MG63 (cell line): ENCODE data around the gene NTN1. TPM values are rescaled to one million over a fixed set of nuclear protein-coding genes. Genes with fewer than 3 reads are reported as not detected.
"Not testable (repeated sequence)": the region's sequence is repeated elsewhere in the genome, so short reads cannot be mapped to it uniquely, and the experiment has no call there.

Source experiments
- DNase-seq: peaks from one replicate; pipeline ENCODE4 v3.0.0-alpha.2; 2020
- H3K27me3 ChIP-seq: fragments of 250-450 bp; sonication (Bioruptor Pico); 2 replicates; pipeline ENCODE4 v1.5.1; 2020; ENCODE audit warnings: mild to moderate bottlenecking, moderate library complexity
- H3K36me3 ChIP-seq: fragments of 250-450 bp; sonication (Bioruptor Pico); 2 replicates; pipeline ENCODE4 v1.5.1; 2020; ENCODE audit warnings: mild to moderate bottlenecking, moderate library complexity
- H3K4me3 ChIP-seq: fragments of 250-450 bp; sonication (Bioruptor Pico); 2 replicates; pipeline ENCODE4 v1.5.1; 2020; ENCODE audit warnings: mild to moderate bottlenecking, moderate library complexity
- H3K9me3 ChIP-seq: fragments of 250-450 bp; sonication (Bioruptor Pico); 2 replicates; pipeline ENCODE4 v1.5.1; 2020; ENCODE audit warnings: mild to moderate bottlenecking, moderate library complexity
- total RNA-seq: library from RNA; depleted of rRNA; stranded (reverse); fragments of >200 nt; shearing (Covaris generic); gene quantifications from 2 replicates; pipeline ENCODE4 v1.2.3, GENCODE V29; 2014; ENCODE audit warnings: low replicate concordance

The NTN1 gene
- total RNA-seq, 1 experiment from 2014 or later: 0.79 TPM

DNA sequence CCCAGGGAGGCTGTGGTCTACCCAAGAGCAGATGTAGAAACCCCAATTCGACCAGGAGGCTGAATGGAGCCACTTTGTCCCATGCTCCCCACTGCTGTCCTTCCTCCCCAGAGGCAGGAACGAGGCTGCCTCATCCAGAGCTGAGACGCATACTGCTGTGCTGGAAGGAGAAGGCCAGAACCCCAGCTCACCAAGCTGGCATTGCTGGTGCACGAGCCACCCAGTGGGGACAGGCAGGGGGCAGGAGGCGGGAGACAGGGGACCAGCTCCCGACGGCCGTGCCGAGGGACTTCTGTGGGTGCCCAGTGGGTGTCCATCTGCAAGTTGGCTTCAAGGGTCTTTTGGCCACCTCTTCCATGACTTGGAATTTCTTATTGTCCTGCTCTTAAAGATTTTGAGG is 66.6 kb downstream of the NTN1 start:
- DNase-seq: no peak
- Histone ChIP-seq H3K4me3 (no peak overlapping the region), H3K9me3 (no peaks in the 10 kb centered on the region), H3K36me3 (no peaks in the 10 kb centered on the region), H3K27me3 (peaks cover 6% of the 10 kb centered on the region; the same call in 1 of the 2 replicates)

DNA sequence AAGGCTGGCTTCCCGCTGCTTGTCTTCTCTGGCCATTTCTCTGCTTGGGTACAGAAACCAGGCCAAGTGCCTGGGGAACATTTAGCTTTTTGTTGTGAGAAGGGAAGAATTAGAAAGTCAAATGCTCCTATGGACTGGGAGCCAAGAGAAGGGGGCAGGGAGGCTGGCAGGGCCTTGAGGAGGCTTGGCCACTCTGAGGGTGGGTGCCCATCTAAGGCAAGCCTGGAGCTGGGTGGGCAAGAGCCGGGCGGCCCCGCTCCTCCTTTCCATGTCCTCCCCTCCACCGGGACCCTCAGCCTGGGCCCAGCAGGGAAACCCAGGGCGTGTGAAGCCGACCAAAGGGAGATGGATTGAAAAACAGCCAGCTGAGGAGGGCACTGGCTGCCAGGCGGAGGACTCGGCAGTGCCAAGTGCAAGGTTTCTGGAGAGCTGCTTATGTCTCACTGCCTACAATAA is 69.4 kb downstream of the NTN1 start:
- Histone ChIP-seq H3K9me3 (no peaks in the 10 kb centered on the region), H3K36me3 (no peaks in the 10 kb centered on the region), H3K4me3 (no peak overlapping the region), H3K27me3 (no peaks in the 10 kb centered on the region)
- peak; percentile 85 for DNase-seq

DNA sequence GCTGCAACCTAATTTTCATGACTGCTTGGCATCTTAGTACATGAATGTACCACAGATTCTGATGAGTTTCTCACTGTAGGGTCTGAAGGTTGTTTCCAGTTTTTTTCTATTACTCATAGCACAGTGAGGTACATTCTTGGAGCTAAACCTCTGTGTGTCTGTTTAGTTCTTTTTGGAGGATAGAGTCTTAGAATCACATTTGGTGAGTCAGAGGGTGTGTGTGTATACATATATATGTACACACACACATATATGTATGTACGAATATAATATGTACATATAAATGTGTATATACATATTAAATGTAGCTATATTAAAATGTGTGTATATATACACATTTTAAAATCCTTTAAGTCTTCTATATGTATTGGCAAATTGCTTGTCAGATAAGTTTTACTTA is 72.9 kb downstream of the NTN1 start:
- Histone ChIP-seq H3K27me3 (no peaks in the 10 kb centered on the region; the same call in 1 of the 2 replicates), H3K9me3 (no peaks in the 10 kb centered on the region), H3K36me3 (no peaks in the 10 kb centered on the region), H3K4me3 (no peak overlapping the region)
- DNase-seq: no peak

DNA sequence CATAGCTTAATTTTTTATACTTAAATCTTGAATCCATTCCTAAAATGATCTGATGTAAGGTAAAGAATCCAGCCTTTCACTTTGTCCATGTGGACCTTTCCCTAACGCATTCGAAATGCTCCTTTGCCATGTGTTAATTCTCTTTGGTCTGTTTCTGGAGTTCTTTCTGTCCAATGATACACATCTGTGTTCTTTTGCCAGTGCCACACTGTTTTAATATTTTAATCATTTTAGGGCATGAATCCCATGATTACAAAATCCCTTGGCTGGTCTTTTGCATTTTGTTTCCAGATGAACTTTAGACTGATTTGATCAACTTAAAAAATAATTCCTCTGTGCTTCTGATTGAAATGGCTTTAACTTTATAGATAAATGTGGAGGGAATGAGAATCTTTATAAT is 74.1 kb downstream of the NTN1 start:
- Histone ChIP-seq H3K4me3 (no peak overlapping the region), H3K27me3 (no peaks in the 10 kb centered on the region; the same call in 1 of the 2 replicates), H3K9me3 (no peaks in the 10 kb centered on the region), H3K36me3 (no peaks in the 10 kb centered on the region)
- DNase-seq: no peak

DNA sequence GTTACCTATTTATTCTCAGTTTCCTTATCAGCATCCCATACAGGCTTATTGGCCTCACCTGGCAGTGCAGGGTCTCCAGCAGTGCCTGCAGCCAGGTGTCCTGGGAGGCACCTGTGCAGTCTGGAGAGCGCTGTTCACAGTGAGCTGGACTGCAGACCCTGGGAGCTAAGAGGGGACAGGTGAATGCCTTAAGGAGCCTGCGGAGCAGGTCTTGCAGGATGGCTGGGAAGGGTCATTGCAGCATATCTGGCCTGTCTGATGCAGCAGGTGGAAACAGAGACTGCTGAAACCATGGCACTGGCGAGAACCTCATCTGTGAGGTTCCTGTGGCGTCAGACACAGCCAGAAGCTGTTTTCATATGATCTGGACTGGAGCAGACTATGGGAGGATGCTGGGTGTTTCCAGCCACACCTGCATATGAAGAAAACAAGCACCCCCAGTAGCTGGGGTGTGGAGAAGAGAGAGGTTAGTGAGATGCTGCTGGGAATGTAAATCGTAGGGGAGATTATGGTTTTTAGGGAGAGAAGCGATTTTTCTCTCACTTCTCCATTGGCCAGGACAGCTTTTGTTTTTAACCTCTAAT is 77.0 kb downstream of the NTN1 start:
- DNase-seq: no peak
- Histone ChIP-seq H3K27me3 (no peaks in the 10 kb centered on the region; the same call in 1 of the 2 replicates), H3K36me3 (no peaks in the 10 kb centered on the region), H3K4me3 (no peak overlapping the region), H3K9me3 (no peaks in the 10 kb centered on the region)

DNA sequence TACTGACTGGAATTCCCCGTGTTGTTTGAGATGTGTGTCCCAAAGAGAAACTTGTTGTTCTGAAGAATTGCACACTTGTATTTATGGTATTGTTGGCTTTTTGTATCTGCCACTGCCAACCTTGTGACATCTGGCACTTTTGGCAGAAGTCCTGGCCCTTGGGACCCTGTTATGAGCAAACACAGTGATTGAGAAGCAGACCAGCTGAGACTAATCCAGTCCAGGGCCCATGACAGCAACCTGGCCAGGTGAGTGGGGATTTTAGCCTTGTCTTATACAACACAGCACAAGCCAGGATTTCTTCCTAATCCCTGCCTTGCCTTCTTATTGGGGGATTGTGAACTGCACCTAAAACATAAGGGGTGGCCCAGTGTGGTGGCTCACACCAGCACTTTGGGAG is 80.0 kb downstream of the NTN1 start:
- H3K9me3 ChIP-seq: no peaks in the 10 kb centered on the region
- no peaks in the 10 kb centered on the region; the same call in 1 of the 2 replicates for H3K27me3 ChIP-seq
- DNase-seq: no peak

DNA sequence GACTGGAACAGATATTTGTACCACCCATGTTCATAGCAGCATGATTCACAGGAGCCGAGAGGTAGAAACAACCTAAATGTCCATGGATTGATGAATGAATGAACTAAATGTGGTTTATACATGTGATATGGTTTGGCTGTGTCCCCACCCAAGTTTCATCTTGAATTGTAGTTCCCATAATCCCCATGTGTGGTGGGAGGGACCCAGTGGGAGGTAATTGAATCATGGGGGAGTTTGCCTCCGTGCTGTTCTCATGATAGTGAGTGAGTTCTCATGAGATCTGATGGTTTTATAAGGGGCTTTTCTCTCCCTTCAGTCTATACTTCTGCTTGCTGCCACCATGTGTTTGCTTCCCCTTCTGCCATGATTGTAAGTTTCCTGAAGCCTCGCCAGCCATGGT is 81.9 kb downstream of the NTN1 start:
- H3K9me3 ChIP-seq, DNase-seq, H3K36me3 ChIP-seq, H3K27me3 ChIP-seq, H3K4me3 ChIP-seq: not testable (repeated sequence)

More for the DNA sequence above, 80.0 kb downstream of the NTN1 start:
- Histone ChIP-seq H3K4me3 (no peak overlapping the region), H3K36me3 (no peaks in the 10 kb centered on the region)

DNA sequence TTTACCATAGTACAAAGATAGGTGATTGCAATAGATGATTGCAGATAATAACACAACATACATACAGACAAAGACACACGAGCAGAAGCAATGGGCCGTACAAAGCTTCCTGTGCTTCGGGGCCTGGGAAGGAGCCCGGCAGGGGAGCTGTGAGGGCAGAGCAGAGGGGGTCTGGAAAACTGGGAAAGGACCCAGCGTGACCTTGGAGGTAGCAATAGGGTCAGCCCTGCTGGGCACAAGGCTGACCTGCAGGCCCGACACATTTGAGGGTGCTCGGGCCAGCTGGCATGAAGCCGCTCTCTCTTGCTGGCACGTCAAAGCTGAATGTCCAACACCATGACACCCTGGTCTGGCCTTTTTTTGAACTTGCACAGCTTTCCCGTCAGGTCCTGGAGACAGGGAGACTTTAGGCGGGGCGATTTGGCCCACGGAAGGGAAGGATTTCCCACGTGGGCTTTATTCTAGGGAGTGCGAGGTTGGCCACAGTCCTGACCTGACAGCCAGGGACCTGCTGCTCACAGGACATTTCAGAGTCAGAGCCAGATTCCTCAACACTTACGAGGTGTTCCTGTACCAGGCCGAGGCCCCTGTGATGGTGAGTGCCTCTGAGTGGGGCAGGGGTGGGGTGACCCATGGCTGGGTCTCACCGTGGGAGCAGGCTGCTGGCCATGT is 83.2 kb downstream of the NTN1 start:
- peaks cover 3% of the 10 kb centered on the region; the same call in 1 of the 2 replicates for H3K27me3 ChIP-seq
- no peak for DNase-seq
- H3K9me3 ChIP-seq: no peaks in the 10 kb centered on the region
- H3K4me3 ChIP-seq: no peak overlapping the region
- H3K36me3 ChIP-seq: no peaks in the 10 kb centered on the region

DNA sequence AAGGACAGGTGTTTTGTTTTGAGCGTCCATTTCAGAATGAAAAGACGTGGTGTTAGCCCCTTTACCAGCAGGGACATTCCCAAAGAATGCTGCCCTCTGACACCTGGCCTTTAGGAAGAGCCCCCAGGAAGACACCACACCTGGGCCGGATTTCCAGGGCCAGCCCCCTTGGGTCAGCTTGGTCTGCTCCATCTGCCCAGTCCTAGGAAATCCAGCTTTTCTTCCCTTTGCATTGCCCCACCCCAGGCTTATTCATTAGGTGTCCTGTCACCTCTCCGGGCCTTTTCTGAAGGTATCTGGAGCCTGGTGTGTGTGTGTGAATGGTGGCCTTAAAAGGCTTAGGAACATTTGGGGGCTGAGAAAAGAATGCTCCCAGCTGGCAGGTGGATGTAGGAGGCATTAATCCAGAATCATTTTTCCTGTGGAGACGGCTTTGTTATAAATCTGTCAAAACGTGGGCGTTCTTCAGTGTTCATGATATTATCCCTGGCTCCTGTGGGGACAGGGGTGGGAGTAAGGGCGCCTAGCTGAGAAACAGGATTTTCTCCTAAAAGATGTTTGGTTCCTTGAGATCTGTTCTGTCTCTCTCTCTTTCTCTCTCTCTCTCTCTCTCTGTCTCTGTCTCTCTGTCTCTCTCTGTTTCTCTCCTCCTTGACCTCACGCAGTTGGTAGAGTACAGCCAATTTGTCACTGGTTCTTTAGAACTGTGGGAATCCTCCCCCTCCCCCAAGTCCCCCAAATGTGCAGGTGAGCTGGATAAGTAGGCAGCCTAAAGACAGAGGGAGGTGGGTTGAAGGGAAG is 84.0 kb downstream of the NTN1 start:
- H3K9me3 ChIP-seq: no peaks in the 10 kb centered on the region
- no peaks in the 10 kb centered on the region for H3K36me3 ChIP-seq
- no peak overlapping the region for H3K4me3 ChIP-seq
- DNase-seq: no peak
- peaks cover 4% of the 10 kb centered on the region; the same call in 1 of the 2 replicates for H3K27me3 ChIP-seq

DNA sequence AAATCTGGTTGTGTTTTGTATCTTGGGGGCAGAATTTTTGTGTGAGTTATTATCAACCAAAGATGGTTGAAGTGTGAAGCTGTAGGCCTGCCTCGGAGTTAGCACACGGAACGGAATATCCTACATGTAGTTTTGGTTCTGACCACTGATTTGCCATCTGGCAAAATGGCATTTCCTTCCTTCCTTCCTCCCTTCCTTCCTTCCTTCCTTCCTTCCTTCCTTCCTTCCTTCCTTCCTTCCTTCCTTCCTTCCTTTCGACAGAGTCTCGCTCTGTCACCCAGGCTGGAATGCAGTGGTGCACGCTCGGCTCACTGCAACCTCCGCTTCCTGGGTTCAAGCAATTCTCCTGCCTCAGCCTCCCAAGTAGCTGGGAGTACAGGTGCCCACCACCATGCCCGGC is 85.0 kb downstream of the NTN1 start:
- not testable (repeated sequence) for H3K9me3 ChIP-seq, H3K27me3 ChIP-seq

DNA sequence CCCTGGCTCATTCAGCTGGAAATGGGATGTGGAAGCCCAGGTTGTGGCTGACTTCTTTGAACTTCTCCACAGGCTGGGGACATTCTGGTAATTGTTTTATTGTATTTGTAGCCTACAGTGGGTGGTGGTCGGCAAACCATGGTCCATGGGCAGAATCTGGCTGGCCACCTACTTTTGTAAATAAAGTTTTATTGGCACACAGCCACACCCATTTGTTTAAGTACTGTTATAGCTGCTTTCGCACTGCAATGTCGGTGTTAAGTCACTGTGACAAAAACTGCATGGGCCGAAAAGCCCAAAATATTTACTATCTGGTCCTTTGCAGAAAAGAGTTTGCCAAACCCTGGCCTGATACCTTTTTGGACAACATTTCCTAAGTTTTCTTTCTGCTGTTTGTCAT is 86.2 kb downstream of the NTN1 start:
- Histone ChIP-seq H3K36me3 (no peaks in the 10 kb centered on the region), H3K9me3 (no peaks in the 10 kb centered on the region), H3K27me3 (peaks cover 4% of the 10 kb centered on the region; the same call in 1 of the 2 replicates), H3K4me3 (no peak overlapping the region)
- DNase-seq: no peak

More for the DNA sequence above, 85.0 kb downstream of the NTN1 start:
- H3K4me3 ChIP-seq, H3K36me3 ChIP-seq, DNase-seq: not testable (repeated sequence)

DNA sequence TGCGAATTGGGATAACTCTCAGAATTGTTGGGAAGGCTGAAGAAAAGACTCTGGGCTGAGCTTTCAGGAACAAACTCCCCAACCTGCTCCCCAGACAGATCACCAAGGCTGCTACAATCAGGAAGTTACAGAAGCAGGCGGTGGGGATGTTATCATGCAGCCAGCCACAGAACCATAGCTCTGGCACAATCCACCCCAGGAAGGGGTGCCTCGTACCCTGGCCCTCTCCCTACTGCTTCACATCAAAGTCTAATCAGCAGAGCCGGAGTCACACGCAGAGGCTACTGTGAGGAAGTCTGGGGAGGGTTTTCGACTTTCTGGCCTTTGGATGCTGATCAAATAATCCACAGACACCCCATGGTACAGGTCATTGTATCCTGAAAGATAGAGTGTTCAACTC is 86.8 kb downstream of the NTN1 start:
- no peak for DNase-seq
- H3K27me3 ChIP-seq: peaks cover 4% of the 10 kb centered on the region; the same call in 1 of the 2 replicates

DNA sequence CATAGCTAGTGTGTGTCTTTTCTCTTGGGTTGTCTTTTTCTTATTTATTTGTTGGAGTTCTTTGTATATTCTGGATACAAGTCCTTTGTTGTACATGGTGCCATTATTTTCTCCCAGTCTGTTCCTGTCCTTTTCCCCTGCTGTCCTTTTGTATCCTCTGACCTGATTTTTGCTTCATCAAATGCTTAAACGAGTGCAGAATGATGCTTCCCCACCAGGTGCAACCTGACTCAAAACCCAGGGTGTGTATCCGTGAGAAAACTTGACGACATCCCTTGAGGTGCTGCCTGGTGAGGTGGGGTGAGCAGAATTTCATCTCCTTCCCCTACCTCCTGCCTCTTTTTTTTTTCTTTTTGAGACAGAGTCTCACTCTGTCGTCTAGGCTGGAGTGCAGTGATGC is 88.6 kb downstream of the NTN1 start:
- Histone ChIP-seq H3K9me3 (no peaks in the 10 kb centered on the region), H3K4me3 (no peak overlapping the region), H3K27me3 (peaks cover 4% of the 10 kb centered on the region; the same call in 1 of the 2 replicates), H3K36me3 (no peaks in the 10 kb centered on the region)
- no peak for DNase-seq

More for the DNA sequence above, 86.8 kb downstream of the NTN1 start:
- H3K36me3 ChIP-seq: no peaks in the 10 kb centered on the region
- no peaks in the 10 kb centered on the region for H3K9me3 ChIP-seq
- H3K4me3 ChIP-seq: no peak overlapping the region

DNA sequence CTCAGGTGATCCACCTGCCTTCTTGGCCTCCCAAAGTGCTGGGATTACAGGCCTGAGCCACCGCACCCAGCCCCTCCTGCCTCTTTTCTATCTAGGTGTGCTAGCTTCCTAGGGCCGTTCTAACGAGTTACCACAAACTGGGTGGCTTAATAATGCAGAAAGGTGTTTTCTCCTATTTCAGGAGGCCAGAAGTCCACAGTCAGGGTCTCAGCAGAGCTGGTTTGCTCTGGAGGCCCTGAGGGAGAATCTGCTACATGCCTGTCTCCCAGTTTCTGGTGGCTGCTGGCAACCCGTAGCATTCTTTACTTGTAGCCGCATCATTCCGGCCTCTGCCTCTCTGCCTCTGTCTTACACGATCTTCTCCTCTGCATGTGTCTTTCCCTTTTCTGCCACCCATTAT is 89.2 kb downstream of the NTN1 start:
- Histone ChIP-seq H3K36me3 (no peaks in the 10 kb centered on the region), H3K9me3 (no peaks in the 10 kb centered on the region), H3K4me3 (no peak overlapping the region), H3K27me3 (peaks cover 4% of the 10 kb centered on the region; the same call in 1 of the 2 replicates)
- no peak for DNase-seq

DNA sequence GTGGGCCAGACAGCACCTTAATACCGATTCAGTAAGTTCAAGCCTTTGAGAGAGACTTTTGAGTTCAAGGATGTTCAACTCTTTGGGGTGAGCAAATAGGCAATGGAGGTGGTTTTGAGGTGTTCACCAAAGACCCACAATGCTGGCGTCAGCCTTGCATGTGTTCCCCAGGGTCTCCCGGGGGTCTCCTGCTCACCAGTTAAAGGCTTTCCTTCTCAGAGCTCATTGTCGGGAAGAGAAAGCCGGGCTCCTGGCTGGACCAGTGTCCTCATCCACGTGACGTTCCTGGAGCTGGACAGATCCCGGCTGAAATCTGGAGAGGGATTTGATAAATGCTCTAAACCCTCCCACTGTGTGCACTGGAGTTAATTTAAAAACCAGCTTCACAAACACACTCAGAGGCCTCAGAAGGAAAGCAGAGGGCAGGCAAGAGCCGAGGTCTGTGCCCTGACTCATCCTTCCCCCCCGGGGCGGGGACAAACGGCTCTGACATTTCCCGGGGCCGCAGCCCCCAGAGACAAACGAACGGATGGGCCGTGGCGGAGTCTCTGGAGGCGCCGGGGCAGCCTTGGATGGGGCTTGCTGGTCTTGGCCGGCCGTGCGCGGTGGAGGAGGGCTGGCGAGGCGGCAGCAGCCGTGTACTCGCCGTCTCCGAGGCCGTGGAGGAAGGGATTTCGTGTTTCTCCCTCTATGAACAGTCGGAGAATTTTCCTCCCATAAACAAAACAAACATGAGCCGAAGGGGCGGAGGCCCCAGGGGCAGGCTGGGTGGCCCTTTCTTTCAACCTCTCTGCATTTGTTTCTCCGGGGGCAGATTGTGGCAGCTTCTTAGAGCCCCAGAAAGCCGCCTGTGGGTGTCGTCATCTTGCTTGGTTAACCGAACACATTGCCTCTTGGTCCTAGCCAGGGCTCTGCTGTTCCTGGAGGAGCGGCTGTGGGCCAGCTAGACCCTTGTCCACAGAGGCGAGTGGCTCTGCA is 94.2 kb downstream of the NTN1 start:
- no peaks in the 10 kb centered on the region for H3K36me3 ChIP-seq
- no peaks in the 10 kb centered on the region; the same call in 1 of the 2 replicates for H3K27me3 ChIP-seq
- peak overlapping the region; percentile 41 for H3K4me3 ChIP-seq
- H3K9me3 ChIP-seq: peaks cover 6% of the 10 kb centered on the region
- peak; percentile 76 for DNase-seq

DNA sequence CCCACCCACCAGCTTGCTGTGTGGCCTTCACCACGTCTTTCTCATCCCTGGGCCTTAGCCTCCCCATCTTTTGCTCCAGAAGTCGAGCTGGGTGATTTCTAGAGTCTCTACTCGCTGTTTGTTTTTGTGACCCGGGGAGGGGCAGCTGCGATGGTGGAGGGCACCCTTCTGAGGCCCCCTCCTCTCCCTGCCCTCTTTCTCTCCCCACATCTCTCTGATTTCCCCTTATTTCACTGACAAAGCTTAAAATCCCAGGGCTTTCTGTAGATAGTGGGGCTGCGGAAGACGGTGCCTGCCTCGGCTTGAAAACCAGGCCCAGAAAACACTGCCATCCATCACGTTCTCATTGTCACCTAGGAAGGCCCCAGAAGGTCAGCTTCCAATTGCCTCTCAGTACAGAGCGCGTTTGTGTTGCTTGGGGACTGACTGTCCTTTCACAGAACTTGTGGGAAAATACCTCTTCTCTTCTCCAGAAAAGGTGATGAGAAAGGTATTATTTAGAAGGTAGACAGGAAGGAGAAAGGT is 95.1 kb downstream of the NTN1 start:
- no peaks in the 10 kb centered on the region; the same call in 1 of the 2 replicates for H3K27me3 ChIP-seq
- peaks cover 6% of the 10 kb centered on the region for H3K9me3 ChIP-seq
- H3K36me3 ChIP-seq: no peaks in the 10 kb centered on the region
- no peak for DNase-seq
- no peak overlapping the region for H3K4me3 ChIP-seq
